ENCODE data around the gene LACTB.

- TF ChIP-seq TARDBP (IDR thresholded peaks at IDR 0.05) (no peak), FOXM1 (IDR thresholded peaks at IDR 0.05; ENCODE audit: borderline replicate concordance) (no peak), CTBP1 (IDR thresholded peaks at IDR 0.05; ENCODE audit: borderline replicate concordance) (no peak)
Observed at GRCh38 chr15:63079947-63080626, 41.6 kb upstream of the LACTB start.
